Body of pancreas (tissue), 4 donors: ENCODE results near the gene PEMT. TPM values are rescaled to one million over a fixed set of nuclear protein-coding genes. Genes with fewer than 3 reads are reported as not detected.

Source experiments
- ATAC-seq: fragments of 150-250 bp; one replicate; pipeline ENCODE4 v1.9.1; 2016
- DNase-seq, 4 donors: peaks; one replicate each; pipeline ENCODE4 v3.0.0-alpha.2; 2019
- H3K27ac ChIP-seq, 4 donors: fragments of 200-600 bp; sonication (generic); 1 replicate in 3 of 4; 2 replicates in 1 of 4; pipeline versions ENCODE4 v1.5.1 to v1.6.1; 2016 to 2019; ENCODE audit warnings: mild to moderate bottlenecking in 1 of 4, mixed read lengths in 1 of 4, moderate library complexity in 1 of 4
- H3K27me3 ChIP-seq, 2 donors: fragments of 200-600 bp; sonication (generic); one replicate each; pipeline ENCODE4 v1.6.0; 2016; ENCODE audit warnings: mild to moderate bottlenecking in 1 of 2
- H3K36me3 ChIP-seq, 2 donors: fragments of 200-600 bp; sonication (generic); replicated peaks in 1 of 2; 2 replicates each; pipeline ENCODE4 v1.5.1; 2016; ENCODE audit warnings: low read depth in 2 of 2; ENCODE audit not compliant: insufficient read depth in 1 of 2
- H3K4me1 ChIP-seq: fragments of 200-600 bp; sonication (generic); one replicate; pipeline ENCODE4 v1.6.0; 2016
- H3K4me3 ChIP-seq, 2 donors: fragments of 200-600 bp; sonication (generic); 1 replicate in 1 of 2; 2 replicates in 1 of 2; pipeline ENCODE4 v1.5.1; 2016 to 2019
- H3K9me3 ChIP-seq, 3 donors: fragments of 200-600 bp; sonication (generic); 1 replicate in 2 of 3; 2 replicates in 1 of 3; pipeline ENCODE4 v1.5.1; 2016
- POLR2A ChIP-seq, 3 donors: fragments of 450-650 bp; IDR thresholded peaks; one replicate each; pipeline ENCODE4 v1.6.1; 2016; ENCODE audit warnings: antibody characterized with exemption in 3 of 3, mild to moderate bottlenecking in 2 of 3
- WGBS, 2 donors: methylation state at CpG; one replicate each; pipeline ENCODE4 v1.1.5; 2017; 5-methylcytosine and 5-hydroxymethylcytosine counted together
- intact Hi-C: fragments of 100-400 bp; cut with DNase I; formaldehyde crosslinking; loops from one replicate; pipeline ENCODE4 v1.15.1; 2023
- total RNA-seq, 2 donors: library from RNA; depleted of rRNA; stranded (reverse); fragments of >200 nt; gene quantifications; one replicate each; pipeline ENCODE4 v1.1.0, GENCODE V29; 2016
- TF ChIP-seq, protein P1 (sequence below), 7 experiments: fragments of 450-650 bp in 4 of 7; fragments of 200-600 bp in 3 of 7; sonication (generic) in 3 of 7; IDR thresholded peaks; one replicate each; pipeline ENCODE4 v1.5.1; 2016 to 2019; ENCODE audit warnings: antibody characterized with exemption in 7 of 7

Gene PEMT
- total RNA-seq, 2 donors from 2014 or later: 23.4 to 27.8 TPM

DNA sequence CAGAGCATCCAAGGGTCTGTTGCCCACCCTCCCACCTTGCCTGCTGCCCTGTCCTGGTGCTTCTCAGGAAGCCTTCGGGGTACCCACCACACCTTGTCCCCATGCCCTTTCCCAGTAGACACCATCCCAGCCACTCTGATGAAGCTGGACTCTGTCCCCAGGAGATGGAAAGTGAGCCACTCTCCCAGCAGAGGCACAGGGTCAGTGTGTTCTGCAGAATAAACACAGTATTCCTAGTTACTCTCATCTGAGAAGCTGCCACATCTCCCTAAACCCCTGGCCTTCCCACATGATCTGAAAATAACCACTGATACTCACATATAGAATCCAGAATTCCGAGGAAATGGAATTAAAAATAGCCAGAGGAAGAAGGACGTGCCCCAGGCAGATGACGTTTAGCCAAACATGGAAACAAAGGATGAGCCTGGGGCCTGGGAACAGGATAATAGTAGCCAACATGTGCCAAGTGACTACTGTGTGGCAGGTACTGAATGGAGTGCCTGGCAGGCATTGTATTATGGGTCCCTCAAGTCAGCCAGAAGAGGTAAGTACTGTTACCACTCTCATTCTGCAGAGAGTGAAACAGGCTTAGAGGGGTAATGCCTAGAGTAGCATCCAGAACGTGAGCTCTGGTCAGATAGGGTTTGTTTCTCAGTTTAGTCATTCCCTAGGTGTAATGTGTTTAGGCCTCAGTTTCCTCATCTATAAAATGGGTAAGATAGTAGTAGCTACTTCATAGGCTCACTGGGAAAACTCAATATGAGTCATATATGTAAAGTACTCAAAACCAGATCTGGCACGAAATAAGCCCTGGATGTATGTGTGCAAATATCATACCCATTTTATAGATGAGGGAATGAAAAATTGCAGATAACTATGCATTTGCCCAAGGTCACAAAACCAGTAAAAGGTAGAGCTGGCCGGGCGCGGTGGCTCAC is 20.8 kb upstream of the PEMT start:
- ATAC-seq (no peak), DNase-seq (no peak)
- H3K9me3 ChIP-seq: no peaks in the 10 kb centered on the region
- WGBS, 2 donors: 73 to 85% methylated on average over 9 of the region's 9 CpGs
- intact Hi-C loops: no loop called here
- no peaks in the 10 kb centered on the region for H3K4me1 ChIP-seq
- TF ChIP-seq POLR2A (IDR thresholded peaks at IDR 0.05): no peak
- TF ChIP-seq, protein P1, sequence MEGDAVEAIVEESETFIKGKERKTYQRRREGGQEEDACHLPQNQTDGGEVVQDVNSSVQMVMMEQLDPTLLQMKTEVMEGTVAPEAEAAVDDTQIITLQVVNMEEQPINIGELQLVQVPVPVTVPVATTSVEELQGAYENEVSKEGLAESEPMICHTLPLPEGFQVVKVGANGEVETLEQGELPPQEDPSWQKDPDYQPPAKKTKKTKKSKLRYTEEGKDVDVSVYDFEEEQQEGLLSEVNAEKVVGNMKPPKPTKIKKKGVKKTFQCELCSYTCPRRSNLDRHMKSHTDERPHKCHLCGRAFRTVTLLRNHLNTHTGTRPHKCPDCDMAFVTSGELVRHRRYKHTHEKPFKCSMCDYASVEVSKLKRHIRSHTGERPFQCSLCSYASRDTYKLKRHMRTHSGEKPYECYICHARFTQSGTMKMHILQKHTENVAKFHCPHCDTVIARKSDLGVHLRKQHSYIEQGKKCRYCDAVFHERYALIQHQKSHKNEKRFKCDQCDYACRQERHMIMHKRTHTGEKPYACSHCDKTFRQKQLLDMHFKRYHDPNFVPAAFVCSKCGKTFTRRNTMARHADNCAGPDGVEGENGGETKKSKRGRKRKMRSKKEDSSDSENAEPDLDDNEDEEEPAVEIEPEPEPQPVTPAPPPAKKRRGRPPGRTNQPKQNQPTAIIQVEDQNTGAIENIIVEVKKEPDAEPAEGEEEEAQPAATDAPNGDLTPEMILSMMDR (IDR thresholded peaks at IDR 0.05): no peak
- H3K27ac ChIP-seq: no peak overlapping the region
- H3K4me3 ChIP-seq: no peak overlapping the region
- H3K36me3 ChIP-seq: no peaks in the 10 kb centered on the region
- H3K27me3 ChIP-seq: no peaks in the 10 kb centered on the region

DNA sequence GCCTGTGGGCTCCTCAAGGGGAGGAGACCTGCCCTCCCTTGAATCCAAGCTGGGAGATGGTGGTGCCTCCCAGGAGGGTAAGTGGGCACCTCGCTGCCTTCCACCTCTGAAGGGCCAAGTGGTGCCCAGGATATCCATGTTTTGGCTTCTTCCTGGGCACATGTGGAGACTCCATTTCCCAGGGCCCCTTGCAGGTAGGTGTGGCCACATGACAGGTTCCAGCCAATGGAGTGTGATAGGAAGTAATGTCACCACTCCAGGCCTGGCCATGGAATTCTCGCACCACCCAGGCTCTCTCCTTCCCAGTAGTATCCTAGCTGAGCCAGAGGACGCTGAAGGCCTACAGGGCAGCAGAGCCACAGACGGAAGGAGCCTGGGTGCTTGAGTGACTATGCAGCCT is 17.6 kb upstream of the PEMT start:
- ATAC-seq: no peak
- 83 to 100% methylated on average over 3 to 4 of the region's 4 CpGs for WGBS, 2 donors

DNA sequence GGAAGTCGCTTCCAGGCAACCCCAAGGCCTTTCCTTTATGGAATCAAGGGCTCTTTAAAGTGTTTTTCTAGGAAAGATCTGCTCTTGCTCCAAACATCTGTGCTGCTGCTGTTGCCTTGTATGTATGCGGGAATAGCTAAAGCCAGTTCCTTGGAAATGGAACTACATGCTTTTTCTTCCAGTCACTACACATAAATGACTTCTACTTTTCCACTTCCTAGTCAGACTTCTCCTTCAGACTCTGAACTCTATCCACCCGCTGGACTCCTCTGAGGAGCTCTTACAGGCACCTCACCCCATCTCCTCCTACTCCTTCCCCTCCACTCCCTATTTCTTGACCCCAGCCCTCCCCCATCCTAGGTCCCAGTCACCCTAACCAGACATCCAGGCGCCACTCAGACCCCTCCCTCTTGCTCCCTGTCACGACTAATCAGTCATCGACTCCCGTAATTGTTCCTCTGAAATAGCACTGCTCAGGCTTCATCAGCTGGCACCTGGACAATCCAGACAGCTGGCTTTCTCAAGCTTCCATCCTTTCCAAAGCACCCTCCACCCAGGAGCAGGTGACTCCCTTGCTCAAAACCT is 15.0 kb upstream of the PEMT start:
- DNase-seq: no peak
- 65 to 68% methylated on average over 7 of the region's 7 CpGs for WGBS, 2 donors
- intact Hi-C loops: no loop called here

More for the DNA sequence above, 17.6 kb upstream of the PEMT start:
- Histone ChIP-seq H3K9me3 (no peaks in the 10 kb centered on the region), H3K27ac (no peak overlapping the region), H3K36me3 (no peaks in the 10 kb centered on the region), H3K4me3 (no peak overlapping the region), H3K4me1 (no peaks in the 10 kb centered on the region), H3K27me3 (no peaks in the 10 kb centered on the region)
- no peak for DNase-seq
- no peak for TF ChIP-seq POLR2A (IDR thresholded peaks at IDR 0.05)
- TF ChIP-seq, protein P1 (IDR thresholded peaks at IDR 0.05): no peak
- intact Hi-C loops: no loop called here

DNA sequence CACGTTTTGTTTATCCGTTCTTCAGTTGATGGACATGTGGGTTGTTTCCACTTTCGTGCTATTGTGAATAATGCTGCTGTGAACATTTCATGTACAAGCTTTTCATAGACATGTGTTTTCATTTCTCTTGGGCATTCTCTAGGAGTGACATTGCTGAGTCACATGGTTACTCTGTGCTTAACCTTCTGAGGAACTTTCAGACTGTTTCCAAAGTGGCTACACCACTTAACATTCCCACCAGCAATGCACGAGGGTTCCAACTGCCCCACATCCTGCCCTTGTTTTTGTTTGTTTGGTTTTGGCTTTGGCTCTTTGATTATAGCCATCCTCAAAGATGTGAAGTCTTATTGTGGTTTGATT is 14.2 kb upstream of the PEMT start:
- 51 to 52% methylated on average over 4 of the region's 4 CpGs for WGBS, 2 donors
- no peak for ATAC-seq

More for the DNA sequence above, 15.0 kb upstream of the PEMT start:
- no peaks in the 10 kb centered on the region for H3K4me1 ChIP-seq
- H3K27ac ChIP-seq: no peak overlapping the region
- TF ChIP-seq POLR2A (IDR thresholded peaks at IDR 0.05): no peak
- TF ChIP-seq, protein P1 (IDR thresholded peaks at IDR 0.05): no peak
- H3K36me3 ChIP-seq: no peaks in the 10 kb centered on the region
- H3K4me3 ChIP-seq: no peak overlapping the region
- ATAC-seq: no peak
- H3K27me3 ChIP-seq: no peaks in the 10 kb centered on the region
- no peaks in the 10 kb centered on the region for H3K9me3 ChIP-seq

More for the DNA sequence above, 14.2 kb upstream of the PEMT start:
- intact Hi-C loops: no loop called here
- TF ChIP-seq, protein P1 (IDR thresholded peaks at IDR 0.05): no peak
- no peak for TF ChIP-seq POLR2A (IDR thresholded peaks at IDR 0.05)
- Histone ChIP-seq H3K9me3 (no peaks in the 10 kb centered on the region), H3K27ac (no peak overlapping the region), H3K36me3 (no peaks in the 10 kb centered on the region), H3K27me3 (no peaks in the 10 kb centered on the region), H3K4me3 (no peak overlapping the region), H3K4me1 (no peaks in the 10 kb centered on the region)
- DNase-seq: no peak
